ENCODE data around the gene PTPRN2.
"Not testable (repeated sequence)": the region's sequence is repeated elsewhere in the genome, so short reads cannot be mapped to it uniquely, and the experiment has no call there.

The PTPRN2 gene

GRCh38 chr7:158315881-158316280 is 271.7 kb downstream of the PTPRN2 start:
- no peak for DNase-seq

GRCh38 chr7:158315326-158315725 is 272.3 kb downstream of the PTPRN2 start:
- no peak for DNase-seq

- DNase-seq: no peak
Measured at GRCh38 chr7:158314394-158314793, 273.2 kb downstream of the PTPRN2 start.

GRCh38 chr7:158313931-158314330 is 273.7 kb downstream of the PTPRN2 start:
- no peak for DNase-seq

GRCh38 chr7:158312789-158313188 is 274.8 kb downstream of the PTPRN2 start:
- no peak for DNase-seq

- no peak for DNase-seq
Measured at GRCh38 chr7:158311791-158312190, 275.8 kb downstream of the PTPRN2 start.

- DNase-seq: no peak
Measured at GRCh38 chr7:158310924-158311666, 276.5 kb downstream of the PTPRN2 start.

- DNase-seq: no peak
Measured at GRCh38 chr7:158309868-158310763, 277.5 kb downstream of the PTPRN2 start.

GRCh38 chr7:158308001-158308400 is 279.6 kb downstream of the PTPRN2 start:
- DNase-seq: no peak

GRCh38 chr7:158304072-158304471 is 283.6 kb downstream of the PTPRN2 start:
- DNase-seq: not testable (repeated sequence)

- no peak for DNase-seq
Measured at GRCh38 chr7:158303121-158303520, 284.5 kb downstream of the PTPRN2 start.

GRCh38 chr7:158302274-158303070 is 285.2 kb downstream of the PTPRN2 start:
- DNase-seq: no peak

GRCh38 chr7:158301207-158301606 is 286.4 kb downstream of the PTPRN2 start:
- DNase-seq: no peak

GRCh38 chr7:158300427-158300826 is 287.2 kb downstream of the PTPRN2 start:
- DNase-seq: no peak

- DNase-seq: no peak
Measured at GRCh38 chr7:158299607-158300006, 288.0 kb downstream of the PTPRN2 start.

- no peak for DNase-seq
Measured at GRCh38 chr7:158296798-158297104, 290.9 kb downstream of the PTPRN2 start.

GRCh38 chr7:158295966-158296797 is 291.4 kb downstream of the PTPRN2 start:
- DNase-seq: no peak

GRCh38 chr7:158294468-158295215 is 293.0 kb downstream of the PTPRN2 start:
- DNase-seq: not testable (repeated sequence)

- no peak for DNase-seq
Measured at GRCh38 chr7:158292948-158293347, 294.7 kb downstream of the PTPRN2 start.

GRCh38 chr7:158291998-158292397 is 295.6 kb downstream of the PTPRN2 start:
- DNase-seq: no peak

GRCh38 chr7:158289761-158290523 is 297.7 kb downstream of the PTPRN2 start:
- no peak for DNase-seq
